ENCODE measurements around the gene PPP2R3B.

GRCh38 chrX:341541-342101 lies 45.1 kb downstream of the PPP2R3B start:
- TF ChIP-seq CTCF (IDR thresholded peaks at IDR 0.05) (no peak), ZFX (IDR thresholded peaks at IDR 0.05; ENCODE audit: borderline replicate concordance) (no peak)

Data from 22Rv1 (cell line).